Measurements from ENCODE around the gene CORIN.

- TF ChIP-seq CTCF (IDR thresholded peaks at IDR 0.05) (no peak), EP300 (IDR thresholded peaks at IDR 0.05) (no peak), POLR2A (IDR thresholded peaks at IDR 0.05) (no peak)
Observed at GRCh38 chr4:47641755-47642154, 196.1 kb downstream of the CORIN start.

Data from stomach (tissue), 4 donors.